Effector memory CD4-positive, alpha-beta T cell (primary cell): ENCODE data around the gene ENC1.

Experiments used
- DNase-seq, 3 donors: peaks; one replicate each; pipeline ENCODE4 v3.0.0-alpha.2; 2020
- H3K27ac ChIP-seq: 2 replicates; pipeline ENCODE4 v1.7.0; 2013; ENCODE audit warnings: mild to moderate bottlenecking, low read length, moderate library complexity; ENCODE audit not compliant: insufficient read depth, poor library complexity, severe bottlenecking
- H3K27me3 ChIP-seq: replicated peaks from 2 replicates; pipeline ENCODE4 v1.7.0; 2013; ENCODE audit warnings: mild to moderate bottlenecking, low read length; ENCODE audit not compliant: insufficient read depth, control insufficient read depth, poor library complexity, severe bottlenecking
- H3K36me3 ChIP-seq: 2 replicates; pipeline ENCODE4 v1.7.0; 2013; ENCODE audit warnings: mild to moderate bottlenecking, low read length, moderate library complexity; ENCODE audit not compliant: control insufficient read depth, insufficient read depth
- H3K4me1 ChIP-seq: 2 replicates; pipeline ENCODE4 v1.7.0; 2013; ENCODE audit warnings: low read length, mild to moderate bottlenecking; ENCODE audit not compliant: control insufficient read depth, insufficient read depth, poor library complexity, severe bottlenecking
- H3K4me3 ChIP-seq: 2 replicates; pipeline ENCODE4 v1.7.0; 2013; ENCODE audit warnings: low read length, low read depth, mild to moderate bottlenecking; ENCODE audit not compliant: insufficient read depth, poor library complexity, severe bottlenecking
- H3K9me3 ChIP-seq: 2 replicates; pipeline ENCODE4 v1.7.0; 2013; ENCODE audit warnings: mild to moderate bottlenecking, low read length, moderate library complexity; ENCODE audit not compliant: control insufficient read depth

ENC1 gene

DNA sequence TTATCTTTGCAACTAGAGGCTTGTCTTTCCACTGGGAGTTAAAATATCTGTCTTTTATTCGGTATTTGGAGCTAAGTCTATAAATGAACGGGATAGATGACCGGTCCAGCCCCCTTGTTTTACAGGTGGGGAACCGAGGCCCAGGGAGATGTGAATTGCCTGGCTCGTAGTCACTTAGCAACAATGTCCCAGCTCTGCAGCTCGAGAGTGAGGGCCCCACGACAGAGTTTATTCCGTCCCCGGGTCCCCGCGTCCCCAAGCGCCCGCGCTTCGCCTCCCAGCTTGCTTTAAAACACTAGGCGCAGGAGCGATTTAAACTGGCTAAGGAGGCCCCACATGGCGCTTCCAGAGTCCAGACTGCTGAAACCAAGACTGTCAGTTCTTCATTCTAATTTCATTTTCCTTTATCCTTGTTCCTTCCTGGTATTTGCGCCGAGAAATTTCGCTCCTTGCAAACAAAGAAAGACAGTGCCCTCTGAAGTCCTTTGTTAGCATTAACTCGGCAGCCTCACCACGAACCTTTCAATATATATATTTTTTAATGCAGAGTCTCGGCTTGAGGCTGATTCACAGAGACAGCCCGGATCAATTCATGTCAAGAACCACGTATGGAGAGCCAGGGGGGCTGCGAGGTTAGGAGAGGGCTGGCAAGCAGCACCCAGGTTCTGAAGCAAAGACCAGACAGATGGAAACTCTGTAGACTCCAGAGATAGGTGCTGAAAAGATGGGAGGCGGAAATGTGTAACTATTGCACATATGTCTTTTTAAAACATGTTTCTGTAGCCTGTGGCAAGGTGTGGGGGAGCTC, 1.4 kb upstream of the ENC1 start:
- Histone ChIP-seq H3K36me3 (no peaks in the 10 kb centered on the region), H3K27me3 (no peaks in the 10 kb centered on the region), H3K4me3 (peak overlapping the region; percentile 75), H3K27ac (no peak overlapping the region), H3K4me1 (no peaks in the 10 kb centered on the region), H3K9me3 (no peaks in the 10 kb centered on the region)
- DNase-seq = no peak

DNA sequence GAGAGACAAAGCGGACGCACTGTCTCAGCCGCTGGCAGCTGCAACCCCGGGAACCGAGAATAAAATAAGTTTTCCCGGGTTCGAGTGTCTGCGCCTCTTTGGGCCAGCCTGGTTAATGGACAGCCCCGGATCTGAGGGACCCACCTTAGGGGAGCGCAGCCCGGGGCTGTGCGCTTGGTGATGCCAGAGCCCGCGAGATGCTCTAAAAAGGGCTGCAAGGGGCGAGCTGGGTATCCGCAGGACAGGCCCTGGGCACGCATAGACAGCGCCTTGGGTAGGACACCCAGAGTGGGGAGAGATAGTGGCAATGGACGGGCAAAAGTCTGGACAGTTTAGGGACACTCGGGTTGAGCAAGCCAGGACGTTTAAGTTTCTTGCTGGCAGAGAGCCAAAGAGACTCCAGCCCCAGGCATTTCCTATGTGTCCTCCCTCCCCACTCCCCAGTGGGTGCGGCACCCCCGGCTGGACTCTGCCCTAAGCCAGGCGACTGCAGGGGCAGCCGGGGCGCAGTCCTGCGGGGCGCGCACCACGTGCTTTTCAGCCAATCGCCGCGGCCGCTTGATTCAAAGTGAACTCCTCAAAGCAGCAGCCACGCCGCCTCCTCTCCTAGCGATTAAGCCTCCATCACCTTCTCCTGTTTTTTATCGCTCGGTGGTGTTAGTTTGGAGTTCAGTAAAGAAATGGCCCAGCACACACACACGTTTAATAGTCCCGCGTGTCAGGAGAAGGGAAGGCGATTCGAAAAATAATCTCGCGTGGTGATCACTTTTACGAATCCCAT, 616 bp upstream of the ENC1 start:
- DNase-seq = no peak
- no peaks in the 10 kb centered on the region for H3K9me3 ChIP-seq
- no peaks in the 10 kb centered on the region for H3K4me1 ChIP-seq
- H3K36me3 ChIP-seq = no peaks in the 10 kb centered on the region
- no peak overlapping the region for H3K27ac ChIP-seq
- no peaks in the 10 kb centered on the region for H3K27me3 ChIP-seq
- peak overlapping the region; percentile 75 for H3K4me3 ChIP-seq

DNA sequence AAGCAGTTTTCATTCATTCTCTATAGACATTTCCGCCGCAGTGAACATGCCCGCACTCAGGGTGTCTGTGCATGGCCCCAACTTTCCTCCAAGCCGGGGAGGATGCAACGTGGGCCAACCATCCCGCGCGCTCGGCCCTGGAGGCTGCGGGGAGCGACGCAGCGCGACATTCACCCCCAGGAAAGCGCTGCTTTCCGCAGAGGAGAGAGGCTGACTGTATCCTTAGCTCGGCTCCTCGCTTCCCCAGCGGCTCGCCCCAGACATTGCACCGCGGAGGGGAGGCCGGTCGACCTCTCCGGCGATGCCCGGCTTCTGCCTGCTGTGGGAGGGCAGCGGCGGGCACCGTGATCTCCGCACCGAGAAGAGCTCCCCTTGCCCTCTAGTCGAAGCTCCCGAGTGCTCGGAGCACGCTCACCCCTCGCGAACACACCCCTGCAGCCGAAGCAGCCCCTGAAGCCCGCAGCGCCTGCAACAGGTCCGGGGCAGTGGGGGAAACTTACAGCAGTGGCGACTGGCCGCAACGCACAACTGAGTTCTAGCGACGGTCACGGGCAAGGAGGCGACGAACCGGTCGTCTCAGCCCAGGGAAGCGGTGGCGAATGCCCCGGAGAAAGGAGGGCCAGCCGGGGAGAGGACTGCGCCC, 600 bp downstream of the ENC1 start:
- H3K4me1 ChIP-seq = no peaks in the 10 kb centered on the region

DNA sequence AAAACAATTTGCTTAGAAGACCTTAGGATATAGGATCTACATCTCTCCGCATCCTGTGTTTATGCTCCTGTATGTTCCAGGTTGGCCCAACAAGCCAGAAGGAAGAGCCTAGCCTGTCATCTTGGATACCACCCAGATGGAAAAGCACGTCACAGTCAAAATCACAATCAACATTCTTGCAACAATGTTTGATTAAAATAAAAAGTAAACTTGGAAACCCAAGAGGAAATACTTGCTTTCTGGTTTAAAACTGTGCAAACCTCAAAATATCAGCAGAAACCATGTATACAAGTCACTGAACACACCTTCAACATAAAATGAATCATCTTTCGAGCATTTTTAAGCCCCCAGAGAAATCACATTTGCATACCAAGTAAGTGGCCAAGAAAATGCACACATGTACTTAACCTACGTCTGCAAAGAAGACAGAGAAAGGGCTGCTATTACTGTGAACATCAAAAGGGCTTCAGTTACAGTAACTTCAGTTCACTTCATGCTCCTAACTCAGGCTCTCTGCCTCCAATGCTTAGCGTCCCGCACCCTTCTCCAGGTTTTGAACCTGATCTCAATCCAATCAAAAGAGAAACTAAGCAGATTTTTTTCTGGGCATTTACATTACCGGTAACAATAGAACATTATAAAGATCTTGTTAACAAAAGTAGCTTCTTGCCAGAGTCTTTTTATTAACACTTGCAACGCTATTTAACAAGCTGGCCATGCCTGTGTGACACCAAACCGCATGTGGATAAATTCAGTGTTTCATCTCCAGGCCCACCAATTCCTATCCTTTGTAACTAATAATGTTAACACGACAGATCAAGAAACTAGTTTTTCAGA, 1.3 kb downstream of the ENC1 start:
- H3K4me1 ChIP-seq = no peaks in the 10 kb centered on the region
- H3K27me3 ChIP-seq = no peaks in the 10 kb centered on the region
- no peaks in the 10 kb centered on the region for H3K36me3 ChIP-seq
- H3K4me3 ChIP-seq = peak overlapping the region; percentile 75
- no peak overlapping the region for H3K27ac ChIP-seq
- no peak for DNase-seq
- H3K9me3 ChIP-seq = no peaks in the 10 kb centered on the region

More for the DNA sequence above, 600 bp downstream of the ENC1 start:
- H3K27me3 ChIP-seq = no peaks in the 10 kb centered on the region
- no peaks in the 10 kb centered on the region for H3K36me3 ChIP-seq
- no peak overlapping the region for H3K27ac ChIP-seq
- no peak for DNase-seq
- no peaks in the 10 kb centered on the region for H3K9me3 ChIP-seq
- H3K4me3 ChIP-seq = peak overlapping the region; percentile 75

DNA sequence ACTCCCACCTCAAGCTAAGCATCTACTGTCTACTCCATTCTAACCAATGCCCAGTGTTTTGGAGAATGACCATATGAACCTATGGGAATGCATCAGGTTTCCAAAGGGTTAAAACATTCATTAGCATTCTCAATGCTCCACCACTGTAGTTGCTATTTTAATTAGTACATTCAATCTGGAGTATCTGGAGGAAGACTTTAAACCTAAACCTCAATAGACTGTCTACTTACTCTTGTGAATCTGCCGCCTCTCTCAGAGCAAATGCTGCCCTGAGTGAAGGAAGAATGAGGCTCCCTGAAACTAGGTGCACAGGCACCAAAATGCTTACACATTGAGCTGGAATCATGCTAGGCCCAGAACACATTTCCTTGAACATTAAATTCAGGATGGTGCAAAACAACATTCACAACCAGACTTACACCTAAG, 2.0 kb downstream of the ENC1 start:
- H3K9me3 ChIP-seq = no peaks in the 10 kb centered on the region
- H3K4me1 ChIP-seq = no peaks in the 10 kb centered on the region
- no peak for DNase-seq
- no peak overlapping the region for H3K4me3 ChIP-seq
- no peaks in the 10 kb centered on the region for H3K27me3 ChIP-seq
- no peaks in the 10 kb centered on the region for H3K36me3 ChIP-seq
- no peak overlapping the region for H3K27ac ChIP-seq

DNA sequence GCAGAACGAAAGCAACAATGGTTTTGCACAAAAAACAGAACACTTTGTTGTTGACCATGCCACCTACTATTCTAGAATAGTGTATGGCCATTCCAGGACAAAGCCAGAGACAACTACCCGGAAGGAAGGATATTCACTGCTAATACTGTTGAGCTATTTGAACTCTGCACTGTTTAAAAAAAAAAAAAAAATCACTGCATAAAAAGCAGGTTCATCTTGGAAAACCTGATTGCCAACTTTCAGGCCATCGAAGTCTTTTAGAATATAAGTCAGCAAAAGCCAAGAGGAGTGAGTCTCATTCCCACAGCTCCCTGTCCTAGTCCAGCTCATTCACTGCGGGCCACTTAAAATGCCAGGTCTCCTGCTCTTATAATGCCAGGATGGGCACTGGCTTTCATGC, 4.0 kb downstream of the ENC1 start:
- Histone ChIP-seq H3K4me1 (no peaks in the 10 kb centered on the region), H3K27me3 (no peaks in the 10 kb centered on the region), H3K36me3 (no peaks in the 10 kb centered on the region), H3K27ac (no peak overlapping the region), H3K9me3 (no peaks in the 10 kb centered on the region), H3K4me3 (no peak overlapping the region)
- no peak for DNase-seq

DNA sequence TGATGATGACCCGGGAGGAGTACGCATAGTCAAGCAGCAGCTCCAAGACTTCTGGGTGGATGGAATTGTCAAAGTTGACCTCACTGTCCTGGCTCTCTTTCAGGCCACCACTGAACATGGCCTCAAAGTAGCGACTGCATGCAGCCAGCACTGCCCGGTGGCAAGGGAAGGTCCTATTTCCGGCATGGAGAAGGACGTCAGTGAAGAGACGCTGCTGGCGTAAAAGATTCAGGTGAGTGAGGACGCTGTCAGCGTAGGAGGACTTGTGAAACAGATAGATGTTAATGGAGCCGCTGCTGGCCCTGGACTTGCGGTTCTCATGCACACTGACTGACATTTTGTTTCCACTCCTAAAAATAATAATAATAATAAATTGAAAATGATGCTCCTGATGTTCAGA, 4.4 kb downstream of the ENC1 start:
- Histone ChIP-seq H3K9me3 (no peaks in the 10 kb centered on the region), H3K36me3 (no peaks in the 10 kb centered on the region), H3K27me3 (no peaks in the 10 kb centered on the region), H3K4me3 (no peak overlapping the region), H3K27ac (no peak overlapping the region), H3K4me1 (no peaks in the 10 kb centered on the region)
- no peak for DNase-seq

DNA sequence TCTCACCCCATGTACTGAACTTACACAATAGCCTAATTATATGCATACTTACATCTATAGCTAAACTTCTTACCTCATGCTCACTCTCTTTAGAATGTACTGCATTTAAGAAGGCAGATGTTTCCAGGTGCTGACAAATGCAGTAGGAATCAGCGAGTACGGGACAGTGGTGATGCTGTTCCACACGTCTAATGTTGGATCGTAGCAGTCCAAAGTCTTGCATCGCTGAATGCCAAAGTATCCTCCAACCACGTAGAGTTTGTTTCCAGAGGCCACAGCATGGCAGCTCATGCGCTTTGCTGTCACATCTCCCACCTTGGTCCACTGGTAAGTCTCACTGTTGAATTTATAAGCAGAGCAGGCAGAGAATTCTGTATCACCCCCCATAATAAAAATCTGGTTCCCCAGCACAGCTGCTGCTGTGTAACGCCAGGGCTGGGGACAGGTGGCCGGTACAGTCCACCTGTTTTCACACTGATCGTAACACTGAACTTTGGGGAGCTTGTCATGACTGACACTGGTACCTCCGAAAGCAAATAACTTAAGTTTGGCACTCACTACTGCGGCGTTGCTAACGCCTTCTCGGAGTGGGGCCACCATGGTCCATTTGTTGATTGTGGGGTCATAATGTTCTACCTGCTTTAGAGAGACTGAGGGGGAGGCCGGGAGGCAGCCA, 5.8 kb downstream of the ENC1 start:
- no peaks in the 10 kb centered on the region for H3K36me3 ChIP-seq

DNA sequence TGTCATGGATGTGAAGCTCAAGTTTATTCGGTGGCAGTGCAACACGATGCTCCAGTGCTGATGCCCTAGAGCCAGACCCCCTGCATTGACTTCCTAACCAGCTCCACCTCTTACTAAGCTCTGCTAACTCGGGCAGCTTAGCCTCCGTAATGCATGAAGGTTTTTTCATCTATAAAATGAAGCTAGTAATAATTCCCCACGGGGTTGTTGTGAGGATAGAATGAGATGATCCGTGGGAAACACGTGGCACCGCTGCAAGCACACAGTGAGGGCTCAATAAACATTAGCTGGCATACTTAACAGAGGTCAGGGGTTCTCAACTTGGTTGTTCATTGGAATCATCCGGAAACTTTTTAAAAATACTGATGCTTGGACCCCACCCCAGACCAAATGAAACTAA, 6.8 kb downstream of the ENC1 start:
- Histone ChIP-seq H3K4me1 (no peaks in the 10 kb centered on the region), H3K9me3 (no peaks in the 10 kb centered on the region), H3K4me3 (no peak overlapping the region), H3K27me3 (no peaks in the 10 kb centered on the region), H3K27ac (no peak overlapping the region), H3K36me3 (no peaks in the 10 kb centered on the region)
- DNase-seq = no peak

More for the DNA sequence above, 5.8 kb downstream of the ENC1 start:
- no peak for DNase-seq
- Histone ChIP-seq H3K27ac (no peak overlapping the region), H3K4me1 (no peaks in the 10 kb centered on the region), H3K27me3 (no peaks in the 10 kb centered on the region), H3K9me3 (no peaks in the 10 kb centered on the region), H3K4me3 (no peak overlapping the region)
